Right lobe of liver (tissue), 4 donors: Measurements from ENCODE around the gene DCDC2C.

ENCODE experiments used
- POLR2A ChIP-seq: fragments of 450-650 bp; IDR thresholded peaks from one replicate; pipeline ENCODE4 v1.6.1; 2017; ENCODE audit warnings: antibody characterized with exemption, mild to moderate bottlenecking
- TF ChIP-seq, protein P1 (sequence below), 4 donors: fragments of 200-600 bp in 3 of 4; fragments of 450-650 bp in 1 of 4; IDR thresholded peaks; one replicate each; pipeline versions ENCODE4 v1.5.1 to v1.8.0; 2016 to 2022; ENCODE audit warnings: antibody characterized with exemption in 4 of 4, mild to moderate bottlenecking in 2 of 4
- donor health status: DM: no; HTN: no; CAD: no.
- donor health status: DM: no; HTN: no; CAD: no.
- donor health status: DM: no; HTN: yes; CAD: no.

DNA sequence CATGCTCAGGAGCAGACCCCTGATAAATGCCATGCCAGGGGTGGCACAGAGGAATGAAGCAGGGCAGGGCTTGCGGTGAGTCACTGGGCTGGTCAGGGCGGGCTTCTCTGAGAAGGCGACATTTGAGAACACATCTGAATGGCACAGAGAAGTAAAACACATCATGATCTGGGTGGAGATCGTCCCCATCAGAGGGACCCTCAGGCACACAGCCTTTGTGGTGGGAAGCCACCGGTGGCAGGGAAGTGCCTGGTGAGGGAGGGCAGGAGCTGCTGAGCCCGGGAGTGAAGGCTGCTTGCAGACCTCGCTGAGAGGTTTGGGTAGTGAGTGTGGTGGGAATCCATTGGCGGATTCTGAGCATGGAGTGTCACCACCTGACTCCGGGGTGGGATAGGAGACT, 44.5 kb downstream of the DCDC2C start:
- TF ChIP-seq, protein P1, sequence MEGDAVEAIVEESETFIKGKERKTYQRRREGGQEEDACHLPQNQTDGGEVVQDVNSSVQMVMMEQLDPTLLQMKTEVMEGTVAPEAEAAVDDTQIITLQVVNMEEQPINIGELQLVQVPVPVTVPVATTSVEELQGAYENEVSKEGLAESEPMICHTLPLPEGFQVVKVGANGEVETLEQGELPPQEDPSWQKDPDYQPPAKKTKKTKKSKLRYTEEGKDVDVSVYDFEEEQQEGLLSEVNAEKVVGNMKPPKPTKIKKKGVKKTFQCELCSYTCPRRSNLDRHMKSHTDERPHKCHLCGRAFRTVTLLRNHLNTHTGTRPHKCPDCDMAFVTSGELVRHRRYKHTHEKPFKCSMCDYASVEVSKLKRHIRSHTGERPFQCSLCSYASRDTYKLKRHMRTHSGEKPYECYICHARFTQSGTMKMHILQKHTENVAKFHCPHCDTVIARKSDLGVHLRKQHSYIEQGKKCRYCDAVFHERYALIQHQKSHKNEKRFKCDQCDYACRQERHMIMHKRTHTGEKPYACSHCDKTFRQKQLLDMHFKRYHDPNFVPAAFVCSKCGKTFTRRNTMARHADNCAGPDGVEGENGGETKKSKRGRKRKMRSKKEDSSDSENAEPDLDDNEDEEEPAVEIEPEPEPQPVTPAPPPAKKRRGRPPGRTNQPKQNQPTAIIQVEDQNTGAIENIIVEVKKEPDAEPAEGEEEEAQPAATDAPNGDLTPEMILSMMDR (IDR thresholded peaks at IDR 0.05): no peak
- no peak for TF ChIP-seq POLR2A
